Mononuclear cell (primary cell): Measurements from ENCODE around the gene E2F8. TPM values are rescaled to one million over a fixed set of nuclear protein-coding genes. Genes with fewer than 3 reads are reported as not detected.
"Not testable (repeated sequence)": the region's sequence is repeated elsewhere in the genome, so short reads cannot be mapped to it uniquely, and the experiment has no call there.

Experiments used
- H3K27me3 ChIP-seq: 2 replicates; pipeline ENCODE4 v1.6.0; 2011; ENCODE audit warnings: low read length, control low read depth; ENCODE audit not compliant: insufficient read depth
- H3K4me1 ChIP-seq: 2 replicates; pipeline ENCODE4 v1.5.1; 2011; ENCODE audit warnings: mild to moderate bottlenecking, low read length, control low read depth; ENCODE audit not compliant: insufficient read depth
- H3K4me3 ChIP-seq: 2 replicates; pipeline ENCODE4 v1.5.1; 2011; ENCODE audit warnings: mild to moderate bottlenecking, low read length, moderate library complexity
- H3K9me3 ChIP-seq: 2 replicates; pipeline ENCODE4 v1.5.1; 2011; ENCODE audit warnings: low read depth, mild to moderate bottlenecking, control low read depth, low read length
- total RNA-seq: library from RNA; depleted of rRNA; stranded (reverse); fragments of >200 nt; gene quantifications from one replicate; pipeline ENCODE4 v1.2.3, GENCODE V29; 2012

E2F8 gene
- total RNA-seq = 0.10 TPM

- Histone ChIP-seq H3K4me3 (peak within 1 kb of the TSS; percentile 65), H3K9me3 (no peaks in the 10 kb centered on the region), H3K4me1 (peaks cover 49% of the 10 kb centered on the region), H3K27me3 (peaks cover 18% of the 10 kb centered on the region)
Observed at GRCh38 chr11:19240420-19241259, at the start of gene E2F8. TSS of gene E2F8 (minus strand) at chr11:19240945. CDS start at chr11:19240121, 824 bp downstream.

- no peaks in the 10 kb centered on the region for H3K9me3 ChIP-seq
- H3K4me3 ChIP-seq = no peak overlapping the region
- no peaks in the 10 kb centered on the region for H3K4me1 ChIP-seq
- no peaks in the 10 kb centered on the region for H3K27me3 ChIP-seq
Observed at GRCh38 chr11:19290356-19290755, 49.6 kb upstream of the E2F8 start.

DNA sequence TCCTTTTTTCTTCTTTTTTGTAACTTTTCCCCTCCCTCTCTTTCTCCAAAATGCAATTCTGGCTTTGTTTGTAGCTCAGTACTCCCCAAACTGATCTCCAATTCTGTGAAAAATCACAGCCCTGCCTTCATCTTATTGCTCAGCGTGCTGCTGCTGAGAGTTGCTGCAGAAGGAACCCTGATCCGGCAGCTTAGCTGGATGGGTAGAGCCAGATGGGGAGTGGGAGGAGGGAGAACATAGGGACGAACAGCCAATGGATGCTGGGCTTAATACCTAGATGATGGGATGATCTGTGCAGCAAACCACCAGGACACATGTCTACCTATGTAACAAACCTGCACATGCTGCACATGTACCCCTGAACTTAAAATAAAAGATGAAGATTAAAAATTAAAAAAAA lies 47.5 kb upstream of the E2F8 start:
- no peaks in the 10 kb centered on the region for H3K27me3 ChIP-seq
- no peak overlapping the region for H3K4me3 ChIP-seq
- no peaks in the 10 kb centered on the region for H3K9me3 ChIP-seq
- H3K4me1 ChIP-seq = peaks cover 8% of the 10 kb centered on the region

DNA sequence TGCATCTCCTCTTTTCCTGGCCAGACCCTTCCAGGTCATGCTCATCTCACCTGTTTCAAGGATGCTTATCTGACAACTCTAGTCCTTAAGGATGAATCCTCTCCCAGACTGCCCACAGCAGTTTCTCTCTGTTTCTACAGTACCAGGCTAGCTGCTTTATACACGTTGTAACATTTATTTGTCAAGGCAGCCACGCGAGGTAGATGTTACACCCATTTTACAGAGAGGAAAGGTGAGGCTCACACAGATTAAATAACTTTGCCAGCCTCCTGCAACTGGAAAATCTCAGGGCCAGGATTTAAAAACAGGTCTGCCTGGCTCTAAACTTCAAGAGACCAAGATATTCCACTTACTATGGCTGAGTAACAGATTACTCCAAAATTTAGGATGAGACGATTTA lies 45.7 kb upstream of the E2F8 start:
- H3K27me3 ChIP-seq = no peaks in the 10 kb centered on the region
- H3K9me3 ChIP-seq = no peaks in the 10 kb centered on the region

GRCh38 chr11:19284881-19285280 lies 44.1 kb upstream of the E2F8 start:
- H3K4me1 ChIP-seq = peaks cover 12% of the 10 kb centered on the region
- H3K9me3 ChIP-seq = no peaks in the 10 kb centered on the region
- H3K4me3 ChIP-seq = no peak overlapping the region
- H3K27me3 ChIP-seq = no peaks in the 10 kb centered on the region

More for the DNA sequence above, 45.7 kb upstream of the E2F8 start:
- Histone ChIP-seq H3K4me3 (no peak overlapping the region), H3K4me1 (peaks cover 8% of the 10 kb centered on the region)

DNA sequence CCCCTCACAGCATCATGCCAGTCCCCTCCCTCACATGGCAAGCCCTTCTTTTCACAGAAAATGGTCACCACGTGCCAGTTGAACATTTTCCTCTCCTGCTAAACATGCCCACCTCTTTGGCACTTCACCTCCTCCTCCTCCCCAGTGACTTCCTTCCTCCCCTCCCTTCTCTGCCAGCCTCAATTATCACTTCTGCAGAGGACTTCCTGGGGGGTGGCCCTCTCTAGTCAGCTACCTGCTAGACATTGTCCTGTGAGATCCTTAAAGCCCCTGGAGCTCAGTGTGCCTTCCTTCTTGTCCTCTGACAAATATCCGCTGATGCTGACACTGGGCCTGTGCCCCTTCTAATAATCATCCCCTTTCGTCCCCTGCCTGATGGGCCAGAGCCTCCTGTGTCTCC lies 43.2 kb upstream of the E2F8 start:
- Histone ChIP-seq H3K4me1 (peaks cover 15% of the 10 kb centered on the region), H3K27me3 (no peaks in the 10 kb centered on the region), H3K9me3 (no peaks in the 10 kb centered on the region), H3K4me3 (no peak overlapping the region)

DNA sequence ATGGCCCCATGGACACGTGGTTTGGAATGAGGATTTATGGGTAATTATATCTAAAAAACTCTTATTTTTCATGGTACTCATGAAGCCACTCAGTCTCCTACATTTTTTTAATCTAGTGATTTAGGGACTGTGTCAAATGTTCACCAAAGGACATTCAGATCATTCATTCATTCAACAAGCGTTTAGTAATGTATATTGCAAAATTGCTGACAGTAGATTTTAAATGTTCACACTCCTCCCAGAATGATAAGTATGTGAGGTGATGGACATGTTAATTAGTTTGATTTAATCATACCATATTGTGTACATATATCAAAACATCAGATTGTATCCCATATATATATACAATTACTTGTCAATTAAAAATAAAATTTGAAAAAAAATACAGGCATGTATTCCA lies 40.8 kb upstream of the E2F8 start:
- no peaks in the 10 kb centered on the region for H3K27me3 ChIP-seq
- H3K9me3 ChIP-seq = no peaks in the 10 kb centered on the region
- no peak overlapping the region for H3K4me3 ChIP-seq
- peaks cover 20% of the 10 kb centered on the region for H3K4me1 ChIP-seq

- H3K4me1 ChIP-seq = peaks cover 20% of the 10 kb centered on the region
- no peaks in the 10 kb centered on the region for H3K9me3 ChIP-seq
- no peak overlapping the region for H3K4me3 ChIP-seq
- H3K27me3 ChIP-seq = no peaks in the 10 kb centered on the region
Observed at GRCh38 chr11:19281041-19281440, 40.3 kb upstream of the E2F8 start.

GRCh38 chr11:19279451-19279850 lies 38.7 kb upstream of the E2F8 start:
- Histone ChIP-seq H3K4me1 (peaks cover 20% of the 10 kb centered on the region), H3K27me3 (no peaks in the 10 kb centered on the region), H3K9me3 (no peaks in the 10 kb centered on the region), H3K4me3 (no peak overlapping the region)

- Histone ChIP-seq H3K4me1 (peaks cover 12% of the 10 kb centered on the region), H3K4me3 (no peak overlapping the region), H3K27me3 (no peaks in the 10 kb centered on the region), H3K9me3 (no peaks in the 10 kb centered on the region)
Observed at GRCh38 chr11:19276859-19277808, 36.4 kb upstream of the E2F8 start.

DNA sequence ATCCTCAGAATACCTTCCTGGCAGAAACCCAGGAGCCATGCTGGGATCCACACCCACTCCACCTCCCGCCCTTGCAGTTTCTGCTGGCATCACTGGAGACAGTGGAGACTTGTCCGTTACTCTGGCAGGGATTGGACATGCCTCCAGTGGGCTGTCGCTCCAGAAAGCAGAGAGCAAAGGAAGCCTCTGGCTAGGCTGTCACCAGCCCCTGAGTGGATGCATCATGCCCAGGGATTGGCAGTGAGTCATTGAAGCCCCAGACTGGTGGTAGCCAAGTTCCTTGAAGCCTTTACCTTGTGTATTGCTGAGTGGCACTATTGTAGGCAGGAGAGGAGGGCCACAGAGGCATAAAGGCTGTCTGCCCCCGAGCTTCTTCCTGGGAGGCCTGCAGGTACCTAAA lies 34.8 kb upstream of the E2F8 start:
- no peak overlapping the region for H3K4me3 ChIP-seq
- peaks cover under 1% of the 10 kb centered on the region for H3K27me3 ChIP-seq
- no peaks in the 10 kb centered on the region for H3K9me3 ChIP-seq
- H3K4me1 ChIP-seq = peaks cover 12% of the 10 kb centered on the region

DNA sequence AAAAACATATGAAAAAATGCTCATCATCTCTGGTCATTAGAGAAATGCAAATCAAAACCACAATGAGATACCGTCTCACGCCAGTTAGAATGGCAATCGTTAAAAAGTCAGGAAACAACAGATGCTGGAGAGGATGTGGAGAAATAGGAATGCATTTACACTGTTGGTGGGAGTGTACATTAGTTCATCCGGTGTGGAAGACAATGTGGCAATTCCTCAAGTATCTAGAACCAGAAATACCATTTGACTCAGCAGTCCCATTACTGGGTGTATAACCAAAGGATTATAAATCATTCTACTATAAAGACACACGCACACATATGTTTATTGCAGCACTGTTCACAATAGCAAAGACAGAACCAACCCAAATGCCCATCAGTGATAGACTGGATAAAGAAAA lies 32.5 kb upstream of the E2F8 start:
- not testable (repeated sequence) for H3K4me1 ChIP-seq, H3K9me3 ChIP-seq, H3K4me3 ChIP-seq, H3K27me3 ChIP-seq

DNA sequence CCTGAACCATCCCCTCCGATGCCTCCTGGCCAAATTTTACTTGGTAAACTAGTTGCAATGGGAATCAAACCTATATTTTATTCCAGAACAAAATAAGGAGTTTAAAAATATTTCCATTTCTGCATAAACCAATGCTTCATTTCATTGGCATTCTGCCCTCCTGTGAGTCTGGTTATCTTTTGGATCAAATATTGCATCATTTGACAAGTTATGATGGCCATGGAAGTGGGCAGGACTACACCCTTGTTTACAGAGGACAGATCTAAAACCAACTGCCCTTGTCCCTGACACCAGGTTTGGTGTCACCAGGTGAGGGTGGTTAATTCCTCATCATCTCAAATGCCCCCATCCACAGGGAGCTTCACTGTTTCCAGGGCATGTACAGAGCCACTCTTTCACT lies 28.2 kb upstream of the E2F8 start:
- H3K4me3 ChIP-seq = no peak overlapping the region
- peaks cover 3% of the 10 kb centered on the region for H3K27me3 ChIP-seq
- H3K9me3 ChIP-seq = no peaks in the 10 kb centered on the region
- no peaks in the 10 kb centered on the region for H3K4me1 ChIP-seq

GRCh38 chr11:19267567-19267966 lies 26.8 kb upstream of the E2F8 start:
- H3K27me3 ChIP-seq = peaks cover 3% of the 10 kb centered on the region
- no peak overlapping the region for H3K4me3 ChIP-seq
- no peaks in the 10 kb centered on the region for H3K9me3 ChIP-seq
- H3K4me1 ChIP-seq = no peaks in the 10 kb centered on the region

DNA sequence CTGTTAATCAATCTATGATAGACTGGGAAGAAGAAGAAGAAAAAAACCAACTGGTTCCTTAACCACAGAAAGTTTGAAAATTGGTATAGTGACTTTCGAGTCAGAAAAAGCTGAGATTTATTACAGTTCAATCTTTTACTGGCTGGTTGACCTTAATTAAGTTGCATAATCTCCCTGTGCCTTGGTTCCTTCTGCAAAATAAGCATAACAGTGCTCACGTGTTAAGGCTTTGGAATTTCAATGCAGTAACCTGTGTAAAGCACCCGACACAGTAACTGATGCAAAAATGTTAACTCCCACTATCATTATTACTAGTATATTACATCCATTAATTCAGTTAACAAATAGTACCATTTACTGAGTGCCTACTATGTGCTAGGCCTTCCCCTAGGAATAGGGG lies 22.6 kb upstream of the E2F8 start:
- H3K9me3 ChIP-seq = no peaks in the 10 kb centered on the region
- H3K27me3 ChIP-seq = no peaks in the 10 kb centered on the region
- no peak overlapping the region for H3K4me3 ChIP-seq
- no peaks in the 10 kb centered on the region for H3K4me1 ChIP-seq
